Measurements from ENCODE around the gene ELL.

DNA sequence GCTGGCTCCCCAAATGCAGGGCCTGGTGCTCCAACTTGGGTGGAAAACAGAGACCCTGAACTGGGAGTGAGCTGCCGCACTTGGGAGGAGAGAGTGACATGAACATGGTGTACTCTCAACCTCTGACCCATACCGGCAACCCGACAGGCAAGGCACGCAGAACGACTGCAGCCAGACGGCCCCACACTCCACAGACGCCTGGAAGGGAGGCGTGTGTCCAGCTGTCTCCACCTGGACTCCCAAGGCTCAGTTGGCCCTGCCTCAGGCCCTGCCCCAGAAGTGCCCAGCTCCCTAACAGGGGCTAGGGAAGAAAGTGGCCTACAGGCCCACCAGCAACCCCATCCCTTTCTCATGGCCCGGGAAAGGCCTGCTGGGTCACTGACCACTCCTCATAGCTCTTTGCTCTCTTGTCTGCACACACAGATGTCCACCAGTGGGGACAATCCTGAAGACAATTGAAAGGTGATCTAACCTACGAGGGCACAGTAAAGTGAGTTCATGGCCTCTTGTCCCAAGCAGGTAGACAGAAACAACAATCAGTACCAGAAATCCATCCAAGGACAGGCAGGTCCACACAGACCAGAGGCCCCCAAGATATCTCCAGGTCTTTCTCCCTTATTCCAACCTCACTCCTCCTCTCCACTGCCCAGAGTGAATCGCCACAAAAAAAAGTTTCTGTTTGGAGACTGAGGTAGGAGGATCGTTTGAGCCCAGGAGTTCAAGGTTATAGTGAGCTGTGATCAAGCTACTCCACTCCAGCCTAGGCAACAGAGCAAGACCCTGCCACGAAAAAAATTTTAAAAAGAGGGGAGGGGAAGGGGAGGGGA lies 28.2 kb downstream of the ELL start:
- TF ChIP-seq POLR2AphosphoS5 (IDR thresholded peaks at IDR 0.05; ENCODE audit: borderline replicate concordance, low read depth, low read length): no peak
- no peak for TF ChIP-seq EZH2 (IDR thresholded peaks at IDR 0.05)
- TF ChIP-seq FOXP2 (optimal IDR thresholded peaks at IDR 0.05; ENCODE audit: control extremely low read depth, extremely low read length, insufficient read depth): no peak

All from SK-N-MC (cell line).